Measurements from ENCODE around the gene PXYLP1. TPM values are rescaled to one million over a fixed set of nuclear protein-coding genes. Genes with fewer than 3 reads are reported as not detected.

The PXYLP1 gene
- total and polyA plus RNA-seq, 10 of the 15 experiments (the other 5 are each of a cell fraction or from before 2014, with no cell fraction given) = 0.06 to 1.7 (median 0.35) TPM

- TF ChIP-seq BCLAF1 (IDR thresholded peaks at IDR 0.05) (no peak), ATF7 (IDR thresholded peaks at IDR 0.05; ENCODE audit: low read depth) (no peak), EGR1 (IDR thresholded peaks at IDR 0.05; ENCODE audit: borderline replicate concordance in 1 of 2, low read depth in 2 of 2, low read length in 2 of 2) (no peak), PAX5 (IDR thresholded peaks at IDR 0.05; ENCODE audit: borderline replicate concordance, low read depth, low read length) (no peak), ZBTB40 (IDR thresholded peaks at IDR 0.05; ENCODE audit: borderline replicate concordance) (no peak), CBX5 (IDR thresholded peaks at IDR 0.05; ENCODE audit: low read depth) (no peak), JUNB (IDR thresholded peaks at IDR 0.05) (no peak), MYB (IDR thresholded peaks at IDR 0.05; ENCODE audit: borderline replicate concordance, low read depth, low read length) (no peak), ETV6 (conservative IDR thresholded peaks at IDR 0.05 in 1 of 2, IDR thresholded peaks at IDR 0.05 in 1 of 2; ENCODE audit: borderline replicate concordance in 1 of 2, low read depth in 1 of 2) (no peak)
- TF ChIP-seq, protein P1, sequence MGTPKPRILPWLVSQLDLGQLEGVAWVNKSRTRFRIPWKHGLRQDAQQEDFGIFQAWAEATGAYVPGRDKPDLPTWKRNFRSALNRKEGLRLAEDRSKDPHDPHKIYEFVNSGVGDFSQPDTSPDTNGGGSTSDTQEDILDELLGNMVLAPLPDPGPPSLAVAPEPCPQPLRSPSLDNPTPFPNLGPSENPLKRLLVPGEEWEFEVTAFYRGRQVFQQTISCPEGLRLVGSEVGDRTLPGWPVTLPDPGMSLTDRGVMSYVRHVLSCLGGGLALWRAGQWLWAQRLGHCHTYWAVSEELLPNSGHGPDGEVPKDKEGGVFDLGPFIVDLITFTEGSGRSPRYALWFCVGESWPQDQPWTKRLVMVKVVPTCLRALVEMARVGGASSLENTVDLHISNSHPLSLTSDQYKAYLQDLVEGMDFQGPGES (IDR thresholded peaks at IDR 0.05) = no peak
- TF ChIP-seq, protein P2, sequence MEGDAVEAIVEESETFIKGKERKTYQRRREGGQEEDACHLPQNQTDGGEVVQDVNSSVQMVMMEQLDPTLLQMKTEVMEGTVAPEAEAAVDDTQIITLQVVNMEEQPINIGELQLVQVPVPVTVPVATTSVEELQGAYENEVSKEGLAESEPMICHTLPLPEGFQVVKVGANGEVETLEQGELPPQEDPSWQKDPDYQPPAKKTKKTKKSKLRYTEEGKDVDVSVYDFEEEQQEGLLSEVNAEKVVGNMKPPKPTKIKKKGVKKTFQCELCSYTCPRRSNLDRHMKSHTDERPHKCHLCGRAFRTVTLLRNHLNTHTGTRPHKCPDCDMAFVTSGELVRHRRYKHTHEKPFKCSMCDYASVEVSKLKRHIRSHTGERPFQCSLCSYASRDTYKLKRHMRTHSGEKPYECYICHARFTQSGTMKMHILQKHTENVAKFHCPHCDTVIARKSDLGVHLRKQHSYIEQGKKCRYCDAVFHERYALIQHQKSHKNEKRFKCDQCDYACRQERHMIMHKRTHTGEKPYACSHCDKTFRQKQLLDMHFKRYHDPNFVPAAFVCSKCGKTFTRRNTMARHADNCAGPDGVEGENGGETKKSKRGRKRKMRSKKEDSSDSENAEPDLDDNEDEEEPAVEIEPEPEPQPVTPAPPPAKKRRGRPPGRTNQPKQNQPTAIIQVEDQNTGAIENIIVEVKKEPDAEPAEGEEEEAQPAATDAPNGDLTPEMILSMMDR (IDR thresholded peaks at IDR 0.05 in 2 of 3, conservative IDR thresholded peaks at IDR 0.05 in 1 of 3; ENCODE audit: control insufficient read depth in 2 of 3, extremely low read depth in 1 of 3, insufficient read depth in 1 of 3, low read depth in 3 of 3, low read length in 3 of 3) = no peak
Measured at GRCh38 chr3:141227752-141228151, 3.9 kb upstream of the PXYLP1 start (continued).

All from GM12878 (cell line).